NCI-H1436 (cell line): Measurements from ENCODE around the gene BCL10.
"Not testable (repeated sequence)": the region's sequence is repeated elsewhere in the genome, so short reads cannot be mapped to it uniquely, and the experiment has no call there.

Experiments
- DNase-seq: peaks from one replicate; lab custom pipeline; 2025; lab: John Stamatoyannopoulos, UW

Gene BCL10

DNA sequence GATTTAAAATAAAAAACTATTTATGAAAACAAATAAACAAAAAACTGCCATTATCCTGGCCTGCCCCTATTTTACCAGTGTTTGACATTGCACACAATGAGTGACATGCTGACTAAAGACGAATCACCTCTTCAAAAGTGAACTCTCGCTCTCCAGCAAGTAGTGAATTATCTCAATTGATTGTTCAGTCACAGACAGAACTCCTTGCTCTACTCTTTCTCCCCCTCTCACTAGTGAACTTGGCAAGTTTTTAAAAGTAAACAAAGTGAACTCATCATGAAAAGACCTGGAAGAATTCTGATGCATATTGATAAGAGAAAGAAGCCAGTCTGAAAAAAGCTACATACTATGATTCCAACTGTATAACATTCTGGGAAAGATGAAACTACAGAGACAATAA is 12.3 kb downstream of the BCL10 start:
- DNase-seq, result no peak

DNA sequence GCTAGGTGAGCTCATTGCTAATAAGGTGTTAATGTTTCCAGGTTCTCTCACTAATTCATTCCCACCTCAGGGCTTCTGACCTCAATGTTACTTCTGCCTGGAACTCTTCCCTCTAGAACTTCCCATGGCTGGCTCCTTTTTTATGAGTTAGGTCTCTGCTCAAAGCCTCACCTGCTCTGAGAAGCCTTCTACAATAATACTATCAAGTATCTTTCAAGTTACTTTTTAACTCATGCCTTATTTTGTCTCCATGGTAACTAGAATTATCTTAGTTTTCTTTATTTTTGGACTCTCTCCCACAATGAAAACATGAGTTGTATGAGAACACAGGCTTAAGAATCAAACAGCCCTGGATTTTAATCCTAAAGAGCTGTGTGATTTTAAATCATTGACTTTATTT is 13.4 kb downstream of the BCL10 start:
- no peak for DNase-seq

DNA sequence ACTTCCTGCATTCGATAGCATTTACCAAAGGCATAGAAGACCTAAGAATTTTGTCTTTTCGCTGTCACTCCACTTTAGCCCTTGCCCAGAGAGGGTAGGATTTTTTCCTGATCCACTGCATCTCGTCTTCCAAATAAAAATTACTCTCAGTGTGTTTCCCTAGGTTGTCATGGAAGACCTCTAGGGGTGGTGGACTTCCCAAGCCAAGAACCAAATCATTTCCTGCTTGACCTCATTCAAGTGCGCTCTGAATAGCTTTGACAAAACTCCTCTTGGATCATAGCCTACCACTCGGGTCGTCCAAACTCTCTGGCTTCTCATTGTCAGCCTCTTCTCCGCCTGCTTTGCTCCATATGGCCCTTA is 16.5 kb downstream of the BCL10 start:
- DNase-seq, result no peak

DNA sequence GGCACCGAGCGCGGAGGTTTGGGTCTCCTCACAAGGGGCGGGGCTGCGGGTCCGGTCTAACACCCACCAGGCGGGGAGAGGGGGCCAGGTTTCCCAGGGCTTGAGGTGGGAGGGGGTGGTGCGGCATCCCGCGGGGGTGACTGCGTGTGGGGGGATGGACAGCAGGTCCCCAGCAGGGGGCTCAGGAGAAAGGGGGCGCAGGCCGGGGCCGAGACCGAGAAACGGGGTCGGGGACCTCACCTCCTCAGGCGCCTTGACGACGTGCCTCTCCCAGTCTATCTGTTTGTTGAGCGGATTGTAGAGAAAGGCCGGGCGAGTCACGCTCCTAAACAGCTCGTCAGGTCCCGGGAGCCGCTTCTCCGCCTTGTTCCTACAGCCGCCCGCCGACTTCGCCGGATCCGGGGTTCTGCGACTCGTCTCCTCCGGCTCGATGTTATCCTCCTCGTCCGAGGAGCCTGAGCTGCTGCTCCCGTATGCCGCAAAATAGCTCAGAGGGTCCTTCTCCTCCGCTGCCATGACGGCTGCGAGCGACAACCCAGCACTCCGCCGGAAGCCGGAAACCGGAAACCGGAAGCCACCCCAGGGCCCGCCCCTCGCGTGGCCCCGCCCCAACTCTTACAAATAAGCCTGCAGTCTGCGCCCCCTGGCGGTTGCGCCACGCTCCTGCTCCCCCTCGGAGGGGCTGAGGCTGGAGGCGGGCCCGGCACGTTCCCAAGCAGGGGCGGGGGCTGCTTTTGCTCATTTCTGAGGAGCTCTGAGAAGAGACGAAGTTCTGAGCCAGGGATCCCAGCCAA is 17.1 kb downstream of the BCL10 start, which contains the start of gene C1orf52:
TSS of gene C1orf52 (minus strand) at position 545 of the 794 bp plus-strand sequence. CDS start at position 516, 29 bp downstream.
- peak; percentile 86 for DNase-seq

DNA sequence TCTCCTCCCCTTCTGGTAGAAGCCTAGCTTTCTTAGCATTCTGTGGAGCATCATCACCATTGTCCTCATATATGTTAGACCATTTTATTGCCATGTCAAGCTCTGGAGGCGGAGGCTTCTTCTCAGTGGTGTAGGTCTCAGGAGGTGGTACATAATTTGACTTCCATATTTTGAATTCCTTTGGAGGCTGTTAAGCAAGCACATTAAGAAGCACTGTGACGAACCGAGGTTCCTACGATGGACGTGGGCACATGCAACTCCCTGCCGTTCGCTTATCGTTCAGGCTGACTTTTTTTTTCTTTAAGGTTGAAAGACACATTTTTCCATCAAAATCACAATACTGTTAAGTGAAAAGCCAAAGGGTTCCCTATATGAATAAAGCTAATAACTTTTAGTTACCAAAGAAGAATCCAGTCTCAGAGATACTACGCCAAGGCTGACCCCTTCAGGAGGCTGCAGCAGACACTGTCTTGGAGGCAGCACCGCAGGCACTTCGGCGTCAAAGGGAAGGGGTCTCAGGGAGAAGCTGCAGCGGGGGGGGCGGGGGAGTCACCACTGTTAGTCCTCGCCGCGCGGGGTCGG is 17.8 kb downstream of the BCL10 start:
- no peak for DNase-seq

DNA sequence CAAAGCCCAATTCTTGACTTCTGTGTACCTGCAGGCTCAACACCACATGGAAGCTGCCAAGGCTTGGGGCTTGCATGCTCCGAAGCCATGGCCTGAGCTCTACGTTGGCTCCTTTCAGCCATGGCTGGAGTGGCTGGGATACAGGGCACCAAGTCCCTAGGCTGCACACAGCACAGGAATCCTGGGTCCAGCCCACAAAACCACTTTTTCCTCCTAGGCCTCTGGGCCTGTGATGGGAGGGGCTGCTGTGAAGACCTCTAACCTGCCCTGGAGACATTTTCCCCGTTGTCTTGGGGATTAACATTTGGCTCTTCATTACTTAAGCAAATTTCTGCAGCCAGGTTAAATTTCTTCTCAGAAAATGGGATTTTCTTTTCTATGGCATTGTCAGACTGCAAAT is 27.4 kb downstream of the BCL10 start:
- not testable (repeated sequence) for DNase-seq

DNA sequence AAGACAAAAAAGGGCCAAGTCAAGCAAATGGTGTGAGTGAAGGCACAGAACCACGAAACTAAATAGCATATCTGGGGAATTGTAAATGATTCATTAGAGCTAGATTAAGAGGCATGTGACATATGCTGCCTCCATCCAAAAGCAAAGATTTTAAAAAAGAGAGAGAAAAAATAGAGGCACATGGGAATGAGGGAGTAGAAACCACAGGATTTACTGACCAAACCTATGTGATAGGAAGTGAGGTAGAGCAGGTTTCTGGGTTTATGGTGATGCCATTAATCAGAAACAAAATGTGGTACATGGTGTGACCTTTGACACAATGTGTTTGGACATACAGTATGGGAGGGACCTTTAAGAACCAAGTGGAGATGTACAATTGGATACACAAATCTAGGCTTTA is 30.5 kb downstream of the BCL10 start:
- no peak for DNase-seq

DNA sequence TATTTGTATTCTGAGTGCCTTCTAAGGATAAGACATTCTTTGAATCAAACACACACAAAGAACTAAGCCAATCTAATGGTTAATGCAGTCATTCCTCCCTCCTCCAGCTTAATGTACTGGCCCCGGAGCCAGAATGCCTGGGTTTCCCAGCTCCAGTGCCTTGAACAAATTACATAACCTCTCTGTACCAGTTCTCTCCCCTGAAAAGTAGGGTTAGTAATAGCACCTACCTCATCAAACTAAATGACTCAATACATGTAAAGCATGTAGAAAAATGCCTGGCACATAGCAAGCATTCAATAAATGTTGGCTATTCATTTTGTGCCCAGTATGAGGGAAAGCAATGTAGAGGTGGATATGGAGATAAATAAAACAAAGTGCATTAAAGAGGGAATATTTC is 31.0 kb downstream of the BCL10 start:
- no peak for DNase-seq

DNA sequence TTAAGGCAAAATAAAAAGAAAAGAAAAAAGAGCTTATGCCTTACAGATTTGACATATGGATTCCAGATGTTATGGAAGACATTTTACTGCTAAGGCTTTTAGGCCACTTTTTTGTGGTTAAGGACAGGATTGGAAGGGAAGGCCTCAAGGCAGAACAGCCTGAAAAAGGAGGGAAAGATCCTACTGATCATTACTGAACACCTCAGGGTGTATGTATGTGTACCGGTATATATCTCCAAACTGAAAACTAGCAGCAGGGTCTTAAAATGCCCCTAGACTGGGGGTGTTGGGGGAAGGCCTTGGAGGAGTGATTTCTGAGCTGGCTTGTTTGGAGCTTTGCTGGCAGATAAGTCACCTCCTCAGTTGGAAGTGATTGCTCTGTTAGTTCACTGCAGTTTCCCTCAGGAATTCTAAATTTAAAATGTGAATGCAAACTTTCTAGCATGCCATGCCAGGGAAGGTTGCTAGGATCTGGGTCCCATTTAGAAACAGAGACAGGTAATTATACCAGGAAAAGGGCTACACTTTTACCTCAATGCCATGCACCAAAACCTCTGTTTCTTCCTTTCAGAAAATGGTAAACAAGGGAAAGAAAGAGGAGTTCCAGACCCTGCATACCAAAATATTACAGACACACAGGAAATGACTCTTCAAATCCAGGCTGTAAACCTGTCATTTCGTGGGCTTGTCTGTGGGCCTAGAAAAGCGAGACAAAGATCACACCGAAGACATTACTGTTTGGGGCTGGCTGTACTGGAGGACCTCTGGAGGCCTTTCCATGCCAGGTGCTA is 32.0 kb downstream of the BCL10 start:
- DNase-seq, result no peak

DNA sequence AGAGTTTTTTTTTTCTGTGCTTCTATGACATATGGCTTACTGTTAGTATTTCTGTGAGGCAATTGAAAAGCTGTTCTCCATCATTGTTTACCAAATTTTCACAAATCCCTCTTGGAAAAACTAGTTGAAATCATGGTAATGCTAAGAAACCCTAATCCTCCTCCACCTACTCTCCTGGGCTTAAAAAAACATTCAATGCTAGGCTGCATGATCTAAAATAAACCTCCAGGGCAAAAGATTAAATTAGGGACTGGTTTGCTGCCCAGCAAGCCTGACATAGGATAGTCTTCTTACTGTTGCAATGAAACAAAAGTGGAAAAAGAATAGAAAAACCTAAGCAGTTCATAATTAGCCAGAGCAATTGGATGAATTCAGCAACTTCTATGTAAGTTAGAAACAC is 33.1 kb downstream of the BCL10 start:
- DNase-seq, result no peak

DNA sequence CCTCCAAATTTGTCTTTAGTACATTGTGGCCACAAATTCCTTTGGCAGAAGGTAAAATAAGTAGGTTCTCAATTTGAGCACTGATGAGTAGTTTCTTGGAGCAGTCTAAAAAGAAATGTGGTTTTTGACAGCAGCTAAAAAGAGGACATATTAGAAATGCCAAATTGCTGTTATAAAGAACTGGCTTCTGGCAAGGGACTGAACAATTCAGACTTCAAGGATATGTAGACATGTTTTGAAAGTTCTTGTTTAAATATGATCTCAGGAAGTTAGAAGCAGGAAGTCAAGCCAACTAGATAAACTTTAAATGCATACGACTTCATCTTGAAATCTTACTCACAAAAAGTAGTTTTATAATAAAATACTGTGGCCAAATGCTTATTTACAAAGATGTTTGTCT is 35.8 kb downstream of the BCL10 start:
- no peak for DNase-seq

DNA sequence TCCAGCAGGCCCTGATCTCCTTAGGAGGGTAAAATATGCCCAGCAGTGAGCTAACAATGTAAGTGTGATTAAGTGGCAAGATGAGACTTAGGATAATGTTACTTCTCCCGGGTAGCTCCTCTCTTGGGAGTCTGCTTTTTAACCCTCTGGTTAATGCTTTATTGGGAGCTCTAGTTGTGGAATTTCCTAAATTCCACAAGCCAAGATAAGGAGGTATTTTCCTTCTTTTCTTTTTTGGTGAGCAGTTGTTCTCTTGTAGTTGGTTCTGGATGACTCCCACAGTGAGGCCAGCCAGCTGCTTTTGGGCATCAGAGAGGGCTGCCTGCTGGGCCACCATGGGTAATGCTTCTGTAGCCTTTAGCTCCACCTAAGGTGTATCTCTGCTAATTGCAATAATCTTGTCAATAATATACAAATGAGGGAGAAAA is 36.2 kb downstream of the BCL10 start:
- no peak for DNase-seq

DNA sequence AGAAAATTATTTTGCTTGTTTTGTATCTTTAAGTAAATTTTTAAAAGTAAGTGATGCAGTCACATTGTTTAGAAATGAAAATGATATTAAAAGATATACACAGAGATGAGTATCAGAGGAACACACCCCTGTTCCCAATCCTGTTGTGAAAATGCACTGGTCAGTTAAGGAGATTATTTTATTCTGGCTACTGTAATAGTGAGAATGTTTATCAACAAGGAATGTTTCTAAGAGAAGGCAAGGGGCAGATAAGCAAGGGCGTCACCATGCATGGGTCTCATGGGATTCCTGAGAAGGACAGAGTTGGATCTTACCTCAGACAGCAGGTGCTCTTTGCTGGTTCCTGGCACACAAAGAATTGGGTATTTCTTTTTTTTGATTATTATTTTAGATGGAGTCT is 38.8 kb downstream of the BCL10 start:
- DNase-seq, result no peak

DNA sequence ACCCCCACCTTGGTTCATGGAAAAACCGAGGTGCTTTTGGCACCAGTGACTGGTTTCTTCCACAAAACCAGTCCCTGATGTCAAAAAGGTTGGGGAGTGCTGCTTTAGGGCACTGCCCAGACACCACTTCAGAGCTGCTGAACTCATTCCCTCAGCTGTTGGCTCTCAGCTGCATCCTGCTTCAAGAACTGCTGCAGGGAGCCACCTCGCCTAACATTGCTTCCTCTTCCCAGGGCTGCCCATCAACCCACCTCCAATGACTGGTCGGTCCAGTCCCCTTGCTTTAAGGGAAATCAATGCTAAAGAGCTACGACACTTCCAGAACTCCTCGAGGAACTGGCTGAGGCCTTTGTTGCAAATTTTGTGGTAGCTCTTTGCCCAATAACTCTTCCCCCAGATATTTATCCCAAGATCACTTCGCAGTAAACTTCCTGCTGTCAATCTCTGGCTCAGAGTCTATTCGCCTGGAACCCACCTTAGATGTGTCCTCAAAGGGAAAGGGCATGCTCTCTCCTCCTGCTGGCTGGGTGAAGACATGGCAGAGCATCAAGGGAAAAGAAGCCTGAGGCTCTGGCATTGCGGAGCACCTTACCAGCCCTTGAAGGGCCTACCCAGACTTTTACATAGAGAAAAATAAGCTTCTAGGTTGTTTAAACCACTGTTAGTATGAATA is 46.0 kb downstream of the BCL10 start:
- no peak for DNase-seq

DNA sequence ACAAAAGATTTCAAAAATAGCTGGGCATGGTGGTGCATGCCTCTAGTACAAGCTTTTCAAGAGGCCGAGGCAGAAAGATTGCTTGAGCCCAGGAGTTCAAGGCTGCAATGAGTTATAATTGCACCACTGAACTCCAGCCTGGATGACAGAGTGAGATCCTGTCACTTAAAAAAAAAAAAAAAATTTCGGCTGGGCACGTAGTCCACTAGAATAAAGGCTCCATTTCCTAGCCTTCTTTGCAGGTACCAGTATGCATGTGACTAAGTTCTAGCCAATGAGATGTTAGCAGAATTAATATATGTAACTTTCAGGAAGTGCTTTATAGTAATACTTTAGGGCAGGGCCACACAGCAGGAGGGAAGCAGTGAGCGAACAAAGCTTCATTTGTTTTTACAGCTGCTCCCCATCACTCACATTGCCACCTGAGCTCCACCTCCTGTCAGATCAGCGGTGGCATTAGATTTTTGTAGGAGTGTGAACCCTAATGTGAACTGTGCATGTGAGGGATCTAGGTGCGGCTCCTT is 46.8 kb downstream of the BCL10 start:
- no peak for DNase-seq

DNA sequence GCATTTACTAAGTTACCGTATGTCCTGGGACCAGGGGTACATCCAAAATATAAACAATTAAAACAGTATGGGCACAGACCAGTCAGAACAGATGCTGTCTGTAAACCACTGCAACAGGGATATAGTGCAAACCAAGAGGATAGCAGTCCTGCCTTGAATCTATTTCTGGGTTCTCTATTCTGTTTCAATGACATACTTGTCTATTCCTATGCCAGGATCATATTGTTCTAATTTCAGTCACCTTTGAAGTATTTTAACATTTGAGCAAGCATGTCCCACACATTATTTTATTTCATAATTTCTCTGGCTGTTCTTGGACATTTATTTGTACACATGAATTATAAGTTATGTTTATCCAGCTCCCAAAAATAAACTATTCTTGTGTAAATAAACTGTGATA is 47.5 kb downstream of the BCL10 start:
- no peak for DNase-seq

DNA sequence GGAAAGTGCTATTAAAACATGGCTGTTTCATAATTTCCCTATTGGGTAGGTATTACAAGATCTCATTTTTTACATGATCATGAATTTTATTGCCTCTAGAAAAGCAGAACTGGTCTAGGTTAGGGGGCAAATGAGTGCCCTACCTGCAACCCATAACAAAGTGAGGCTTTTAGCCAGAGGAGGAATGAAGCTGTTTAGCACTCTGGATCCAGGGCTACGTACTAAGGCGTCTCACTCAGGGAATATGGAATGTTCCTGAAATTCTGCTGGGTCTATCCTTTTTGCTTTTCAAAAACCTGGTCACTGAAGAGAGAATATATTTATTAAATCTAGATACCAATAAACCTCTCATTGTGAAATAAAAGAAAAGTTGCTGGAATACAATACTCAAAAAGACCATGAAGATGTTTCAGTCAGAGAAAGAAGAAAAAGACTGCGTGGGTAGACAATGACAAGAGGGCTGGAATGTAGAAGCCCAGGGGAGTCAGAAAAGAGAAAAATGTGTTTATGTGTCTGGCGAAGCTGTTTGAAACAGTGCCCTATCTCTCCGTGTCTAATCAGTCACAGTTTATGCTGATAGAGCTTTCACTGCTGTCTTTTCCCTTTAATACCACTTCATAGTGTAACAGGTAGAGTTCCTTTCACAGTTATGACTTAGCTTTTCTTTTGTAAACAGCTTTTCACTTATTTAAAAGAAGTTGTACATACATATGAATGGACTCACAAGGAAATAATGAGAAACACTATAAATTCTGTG is 50.6 kb downstream of the BCL10 start:
- no peak for DNase-seq

DNA sequence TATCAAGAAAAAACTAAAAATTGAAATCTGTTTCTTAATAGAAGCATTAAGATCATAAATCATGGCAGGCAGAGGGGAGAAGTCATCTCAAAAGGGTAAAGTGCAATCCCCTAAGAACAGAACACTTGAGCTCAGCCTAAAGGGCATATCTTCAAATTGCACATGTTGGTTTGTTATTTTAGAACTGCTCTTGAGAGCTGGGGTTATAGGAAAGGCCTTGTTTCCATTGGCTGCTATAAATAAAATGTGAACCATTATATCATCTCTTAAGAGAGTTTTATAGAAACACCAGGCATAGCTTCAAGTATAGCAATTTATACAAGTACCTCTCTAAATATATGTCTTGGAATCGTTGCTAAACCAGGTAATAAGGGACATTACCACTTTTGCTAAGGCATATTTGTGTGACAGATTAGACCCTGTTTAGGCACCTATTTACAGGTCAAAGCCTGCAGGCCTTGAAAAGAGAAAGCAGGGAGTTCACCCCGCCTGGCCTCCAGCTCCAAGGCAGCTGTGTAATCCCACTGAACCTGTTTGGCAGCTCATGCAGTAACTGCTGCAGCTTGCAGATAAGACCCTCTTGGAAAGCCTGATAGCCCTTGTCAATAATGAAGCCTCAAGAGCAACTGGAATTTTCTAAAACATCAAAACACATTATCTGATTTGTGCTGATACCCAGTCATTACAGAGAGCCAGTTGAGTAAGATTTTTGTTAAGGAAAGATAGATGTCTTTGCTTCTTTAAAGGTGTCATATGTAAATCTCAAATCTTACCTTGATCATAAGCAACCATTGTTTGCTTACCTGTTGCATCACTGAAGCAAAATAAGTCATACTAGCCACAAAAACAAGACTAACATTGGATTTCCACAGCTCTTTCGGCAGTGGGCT is 51.5 kb downstream of the BCL10 start:
- DNase-seq, result no peak

DNA sequence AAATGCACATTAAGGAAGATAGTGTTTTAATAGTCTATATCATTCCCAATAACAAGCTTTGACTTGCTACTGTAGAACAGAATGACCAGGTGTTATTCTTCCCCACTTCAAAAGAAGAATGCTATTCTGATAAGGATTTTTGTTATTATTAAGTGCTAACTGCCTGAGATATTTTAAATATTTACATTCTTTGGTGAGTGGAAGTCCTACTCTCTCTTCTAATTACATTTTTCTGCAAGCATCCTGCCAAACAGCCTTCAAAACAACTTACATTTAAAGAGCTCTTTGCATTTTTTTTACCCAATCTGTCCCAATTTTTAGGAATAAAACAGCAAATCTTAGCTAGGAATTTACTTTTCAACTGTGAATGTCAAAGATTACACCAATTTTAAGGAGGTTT is 52.1 kb downstream of the BCL10 start:
- DNase-seq, result no peak

DNA sequence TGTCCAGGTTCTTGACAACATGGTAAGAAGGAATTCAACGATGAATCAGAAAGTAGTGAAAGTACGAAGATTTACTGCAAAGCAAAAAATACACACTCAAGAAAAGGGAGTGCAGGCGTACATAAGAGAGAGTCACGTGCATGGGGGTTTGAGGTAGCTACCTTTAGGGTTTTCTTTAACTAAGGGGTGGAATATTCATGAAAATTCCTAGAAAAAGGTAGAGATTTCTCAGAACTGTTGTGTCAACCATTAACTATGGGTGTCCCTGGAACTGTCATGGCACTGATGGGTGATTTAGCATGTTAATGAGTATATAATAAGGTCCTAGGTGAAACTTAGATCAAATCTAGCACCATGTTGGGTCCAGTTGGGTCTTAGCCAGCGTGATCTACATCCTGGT is 53.1 kb downstream of the BCL10 start:
- DNase-seq, result no peak
